Measurements from ENCODE around the gene TSC2.
"Not testable (repeated sequence)": the region's sequence is repeated elsewhere in the genome, so short reads cannot be mapped to it uniquely, and the experiment has no call there.

Gene TSC2

DNA sequence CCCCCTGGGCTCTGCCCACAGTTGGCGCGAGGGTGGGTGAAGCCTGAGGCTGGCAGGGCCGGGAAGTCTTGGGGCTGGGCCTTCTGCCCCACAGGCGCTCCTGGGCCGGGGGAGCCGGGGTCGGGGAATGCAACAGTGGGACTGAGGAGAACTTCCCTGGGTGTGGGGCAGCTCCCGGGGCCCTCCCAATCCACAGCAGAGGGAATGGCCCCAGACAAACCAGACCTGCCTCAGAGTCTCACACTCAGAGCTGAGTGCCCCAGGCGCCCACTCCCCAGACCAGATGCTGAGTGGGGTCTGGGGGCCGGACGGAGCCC, 76.5 kb downstream of the TSC2 start:
- DNase-seq: not testable (repeated sequence)

DNA sequence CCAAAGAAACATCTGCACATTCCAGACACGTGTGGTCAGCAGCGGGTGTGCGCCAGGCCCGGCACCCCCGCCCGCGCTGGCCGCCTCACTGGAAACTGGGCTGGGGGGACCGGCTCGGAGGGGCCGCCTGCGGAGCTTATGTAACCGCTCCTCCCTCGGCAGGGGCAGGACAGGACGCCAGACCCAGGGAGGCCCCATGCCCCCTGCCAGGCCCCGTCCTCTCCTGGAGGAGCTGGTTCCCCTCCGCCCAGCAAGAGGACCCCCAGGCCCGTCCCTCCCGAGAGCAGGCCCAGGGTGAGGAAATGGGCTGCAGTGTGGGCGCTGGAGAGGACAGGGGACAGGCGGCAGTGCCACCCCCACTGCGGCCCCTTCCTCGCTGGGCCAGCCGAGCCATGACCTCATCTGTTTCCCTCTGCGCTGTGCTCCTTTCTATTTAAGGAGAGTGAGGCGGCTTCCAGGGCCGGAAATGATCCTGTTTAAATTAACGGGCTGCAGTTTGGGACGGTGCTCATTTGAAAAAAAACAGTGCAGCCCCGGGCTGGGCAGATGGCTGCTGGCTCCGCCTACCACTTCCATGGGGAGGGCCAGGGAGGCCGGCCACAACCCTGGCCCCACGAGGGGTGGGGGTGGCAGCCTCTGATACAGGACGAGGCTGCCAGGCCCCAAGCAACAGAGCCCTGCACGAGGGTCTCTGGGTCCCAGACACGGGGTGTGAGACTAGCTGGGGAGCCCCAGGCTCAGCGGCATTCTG, 77.1 kb downstream of the TSC2 start:
- DNase-seq: not testable (repeated sequence)

DNA sequence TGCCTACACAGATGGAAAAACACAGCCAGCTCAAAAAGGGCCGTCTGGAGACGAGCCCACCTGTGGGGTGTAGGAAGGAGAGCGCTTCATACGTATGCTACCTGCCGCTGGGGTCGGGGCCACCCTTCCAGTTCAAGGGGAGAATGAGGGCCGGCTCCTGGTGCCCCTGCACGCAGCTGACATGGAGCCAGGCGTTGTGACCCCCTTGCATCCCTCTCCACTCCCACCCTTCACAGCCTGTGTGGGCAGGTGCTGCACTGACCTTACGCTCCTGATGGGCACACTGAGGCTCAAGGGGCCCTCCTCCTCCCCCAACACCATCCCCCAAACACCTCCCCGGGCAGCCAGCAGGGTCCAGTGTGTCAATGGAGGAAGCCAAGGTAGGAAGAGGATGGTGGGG, 77.8 kb downstream of the TSC2 start:
- DNase-seq: not testable (repeated sequence)

DNA sequence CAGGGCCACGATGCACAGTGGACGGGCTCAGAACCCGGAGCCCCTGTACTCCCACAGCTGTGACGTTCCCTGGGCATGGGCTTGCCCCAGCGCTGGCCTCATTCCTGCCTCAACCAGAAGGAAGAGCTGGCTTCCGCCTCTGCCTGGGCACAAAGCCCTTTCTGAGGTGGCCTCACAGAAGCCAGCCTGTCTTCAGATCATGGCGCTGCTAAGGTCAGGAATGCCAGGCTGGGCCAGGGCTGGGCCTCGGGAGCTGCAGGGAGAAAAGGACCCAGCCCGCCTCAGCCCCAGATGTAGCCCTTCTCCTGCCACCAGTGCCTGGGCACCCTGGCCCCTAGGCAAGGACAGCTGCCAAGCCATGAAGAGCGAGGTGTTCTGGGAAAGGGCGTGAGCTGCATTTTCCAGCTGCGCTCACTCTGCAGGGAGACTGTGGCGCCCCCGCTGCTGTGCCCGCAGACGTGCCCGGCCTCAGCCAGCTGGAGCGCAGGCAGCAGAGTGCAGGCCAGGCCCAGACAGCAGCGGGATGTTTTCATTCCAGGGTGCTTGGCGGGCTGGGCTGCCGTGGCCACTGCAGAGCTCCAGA, 78.5 kb downstream of the TSC2 start:
- not testable (repeated sequence) for DNase-seq

DNA sequence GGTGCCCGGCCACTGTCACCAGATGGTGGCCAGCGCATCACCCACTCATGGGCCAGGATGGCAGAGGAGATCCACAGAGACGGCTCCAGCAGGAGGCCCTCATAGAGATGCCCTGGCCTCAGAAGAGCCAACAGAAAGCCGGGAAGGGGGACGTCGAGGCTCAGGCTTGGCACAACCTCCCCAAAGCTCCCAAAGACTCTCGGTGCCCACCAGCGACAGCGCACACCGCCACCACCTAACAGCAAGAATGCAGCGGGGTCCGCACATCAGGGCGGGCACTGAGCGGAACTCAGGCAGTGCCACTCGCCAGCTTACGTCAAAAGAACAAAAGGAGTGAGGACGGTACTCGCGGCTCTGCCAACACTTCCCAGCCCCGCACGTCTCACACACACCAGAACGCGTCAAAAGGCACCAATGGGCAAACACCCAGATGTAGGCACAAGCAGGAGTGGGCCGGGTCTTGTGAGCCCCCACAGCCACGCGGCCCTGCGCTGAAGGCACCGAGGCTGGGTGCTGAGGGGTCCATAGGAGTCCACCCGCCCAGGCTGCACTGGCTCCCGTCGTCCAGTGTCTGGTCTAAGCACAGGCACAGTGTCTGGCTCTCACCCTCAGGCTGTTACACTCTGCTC, 79.3 kb downstream of the TSC2 start:
- not testable (repeated sequence) for DNase-seq

DNA sequence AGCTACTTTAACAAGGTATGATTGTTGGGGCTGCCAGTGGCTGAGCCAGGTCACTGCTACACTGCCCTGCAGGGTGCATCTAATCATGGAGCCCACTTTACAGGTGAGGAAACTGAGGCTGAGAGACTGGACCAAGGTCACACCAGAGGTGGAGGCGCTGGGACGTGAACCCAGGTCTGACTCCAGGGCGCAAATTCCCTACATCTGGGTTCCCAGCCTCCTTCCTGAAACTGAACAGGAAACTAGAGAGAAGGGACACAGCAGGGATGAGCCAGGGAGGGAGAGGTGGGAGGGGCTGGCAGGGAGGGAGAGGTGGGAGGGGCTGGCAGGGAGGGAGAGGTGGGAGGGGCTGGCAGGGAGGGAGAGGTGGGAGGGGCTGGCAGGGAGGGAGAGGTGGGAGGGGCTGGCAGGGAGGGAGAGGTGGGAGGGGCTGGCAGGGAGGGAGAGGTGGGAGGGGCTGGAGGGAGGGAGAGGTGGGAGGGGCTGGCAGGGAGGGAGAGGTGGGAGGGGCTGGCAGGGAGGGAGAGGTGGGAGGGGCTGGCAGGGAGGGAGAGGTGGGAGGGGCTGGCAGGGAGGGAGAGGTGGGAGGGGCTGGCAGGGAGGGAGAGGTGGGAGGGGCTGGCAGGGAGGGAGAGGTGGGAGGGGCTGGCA, 80.0 kb downstream of the TSC2 start:
- DNase-seq: not testable (repeated sequence)

DNA sequence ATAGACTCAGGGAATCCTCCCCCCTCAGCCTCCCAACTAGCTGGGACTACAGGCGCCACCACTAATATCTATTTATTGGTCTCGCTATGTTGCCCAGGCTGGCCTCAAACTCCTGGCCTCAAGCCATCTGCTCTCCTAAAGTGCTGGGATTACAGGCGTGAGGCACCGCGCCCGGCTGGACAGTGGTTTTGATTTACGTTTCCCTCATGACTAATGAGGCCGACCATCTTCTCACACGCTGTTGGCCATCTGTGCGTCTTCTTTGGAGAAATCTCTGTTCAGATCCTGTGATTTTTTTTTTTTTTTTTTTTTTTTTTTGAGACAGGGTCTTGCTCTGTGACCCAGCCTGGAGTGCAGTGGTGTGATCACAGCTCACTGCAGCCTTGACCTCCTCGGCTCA, 81.5 kb downstream of the TSC2 start:
- DNase-seq: not testable (repeated sequence)

DNA sequence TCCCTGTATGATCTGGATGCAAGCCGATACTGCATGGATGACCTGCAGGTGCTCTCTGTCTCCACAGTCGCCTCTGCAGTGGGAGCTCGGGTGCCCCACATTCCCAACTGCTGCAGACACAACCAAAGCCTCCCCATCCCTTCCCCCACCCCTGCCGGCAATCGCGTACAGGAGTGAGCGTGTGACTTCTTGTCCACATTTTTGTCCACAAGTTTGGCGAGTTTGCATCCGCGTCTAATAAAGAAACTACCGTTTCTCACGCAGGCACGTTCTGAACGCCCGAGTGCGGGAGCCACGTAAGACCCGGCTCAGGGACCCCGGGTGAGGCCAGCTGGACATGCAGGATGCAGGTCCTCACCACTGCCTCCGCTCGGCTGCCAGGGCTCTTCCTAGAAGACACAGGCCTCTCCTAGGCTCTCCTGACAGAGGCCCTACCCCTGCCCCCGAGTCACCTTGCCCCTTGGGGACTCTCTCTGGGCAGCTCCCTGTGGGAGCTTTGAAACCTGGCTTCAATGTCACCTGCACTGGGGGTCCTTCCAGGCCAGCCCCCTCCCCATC, 82.2 kb downstream of the TSC2 start:
- DNase-seq: not testable (repeated sequence)

DNA sequence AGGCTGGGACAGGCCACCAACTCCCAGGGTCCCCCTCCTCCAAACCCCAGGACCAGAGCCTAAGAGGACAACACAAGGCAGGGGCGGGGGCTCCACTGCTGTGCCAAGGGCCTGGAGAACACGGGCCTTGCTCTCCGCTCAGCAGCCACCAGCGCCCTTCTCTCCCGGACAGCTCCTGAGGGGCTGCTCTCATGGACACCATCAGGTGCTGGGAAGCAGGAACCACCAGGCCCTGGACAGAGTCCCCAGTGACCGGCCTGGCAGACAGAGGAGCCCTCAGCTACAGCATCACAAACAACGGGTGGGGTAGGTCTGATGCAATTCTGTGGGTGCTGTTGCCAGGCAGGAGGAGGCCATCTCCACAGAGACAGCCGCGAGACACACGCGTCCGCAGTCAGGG, 86.0 kb downstream of the TSC2 start:
- DNase-seq: not testable (repeated sequence)

DNA sequence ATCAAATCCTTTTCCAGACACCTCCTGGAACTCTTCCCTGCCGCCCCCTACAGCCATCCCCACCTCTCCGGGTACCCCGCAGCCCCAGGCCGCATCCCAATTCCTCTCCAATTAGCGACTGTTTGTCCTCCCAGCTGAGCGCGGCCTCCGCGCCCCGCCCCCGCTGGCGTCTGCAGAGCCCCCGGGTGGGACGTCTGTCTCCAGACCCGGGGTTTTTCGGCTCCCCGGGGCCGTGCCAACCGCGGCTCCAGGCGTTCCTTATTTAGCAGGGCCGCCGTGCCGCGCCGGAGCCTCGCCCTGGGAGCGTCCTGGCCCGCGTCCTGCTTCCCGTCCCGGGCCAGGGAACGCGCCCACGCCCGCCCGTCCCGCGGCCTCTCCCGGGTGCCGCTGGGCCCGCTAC, 87.3 kb downstream of the TSC2 start:
- not testable (repeated sequence) for DNase-seq

DNA sequence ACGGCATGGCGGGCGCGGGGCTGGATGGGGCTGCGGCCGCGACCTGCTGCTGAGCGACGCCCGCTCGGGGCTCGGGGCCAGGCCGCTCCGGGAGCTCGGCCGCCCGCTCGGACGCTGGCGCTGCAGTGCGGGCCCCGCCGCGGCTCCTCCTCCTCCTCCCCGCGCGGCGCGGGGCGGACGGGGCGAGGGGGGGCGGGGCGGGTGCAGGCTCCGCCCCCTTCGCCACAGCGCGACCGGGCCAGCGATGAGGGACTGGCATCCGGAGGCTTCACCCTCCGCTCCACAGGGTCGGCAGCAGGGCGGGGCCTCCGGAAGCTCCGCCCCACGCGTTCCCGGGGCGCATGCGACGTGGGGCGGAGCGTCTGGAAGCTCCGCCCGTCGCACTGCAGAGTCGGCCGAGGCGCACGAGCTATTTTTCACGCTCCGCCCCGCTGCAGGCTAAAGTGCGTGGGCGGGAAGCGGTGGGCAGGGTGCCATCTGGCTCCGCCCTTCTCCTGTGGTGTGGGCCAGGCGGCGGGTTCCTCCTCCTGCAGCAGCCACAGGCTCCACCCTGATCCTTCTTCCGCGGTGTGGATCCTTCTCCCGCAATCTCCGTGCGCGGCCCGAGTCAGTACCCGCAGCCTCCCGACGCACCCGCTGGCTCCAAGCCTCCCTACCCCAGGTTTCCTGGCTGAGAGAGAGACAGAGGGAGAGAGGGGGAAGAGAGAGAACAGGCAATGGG, 88.1 kb downstream of the TSC2 start, which contains the start of gene PKD1:
TSS of gene PKD1 (minus strand) at position 129 of the 721 bp plus-strand sequence. CDS start 209 bp downstream, outside the sequence.
- DNase-seq: peak; percentile 85 to 97 (median 93)

All from activated naive CD4-positive, alpha-beta T cell (primary cell).